PFSK-1 (cell line): Measurements from ENCODE around the gene CKAP2L.

Source experiments
- FOXP2 ChIP-seq: optimal IDR thresholded peaks from 2 replicates; pipeline ENCODE3; 2011; ENCODE audit warnings: borderline replicate concordance, control low read depth, inconsistent platforms; ENCODE audit not compliant: insufficient read depth; ENCODE audit errors: extremely low read length, extremely low read depth
- POLR2AphosphoS5 ChIP-seq: IDR thresholded peaks from 2 replicates; pipeline ENCODE4 v1.6.1; 2012; ENCODE audit warnings: low read depth, mild to moderate bottlenecking, control low read depth, low read length, moderate library complexity
- REST ChIP-seq, 2 experiments: IDR thresholded peaks; 2 replicates each; pipeline versions ENCODE4 v1.6.1 to v1.8.0; 2011 to 2012; ENCODE audit warnings: low read depth in 2 of 2, low read length in 2 of 2, control low read depth in 1 of 2, inconsistent platforms in 1 of 2, mild to moderate bottlenecking in 1 of 2, moderate library complexity in 1 of 2; ENCODE audit not compliant: insufficient read depth in 1 of 2
- SIN3A ChIP-seq: IDR thresholded peaks from 2 replicates; pipeline ENCODE4 v1.6.1; 2012; ENCODE audit warnings: mild to moderate bottlenecking, low read length, moderate library complexity, borderline replicate concordance; ENCODE audit not compliant: insufficient read depth
- TAF1 ChIP-seq: IDR thresholded peaks from 2 replicates; pipeline ENCODE4 v1.6.1; 2012; ENCODE audit warnings: low read length, control low read depth, borderline replicate concordance; ENCODE audit not compliant: insufficient read depth

The CKAP2L gene

GRCh38 chr2:112731479-112731878, 32.9 kb downstream of the CKAP2L start:
- TF ChIP-seq FOXP2 (no peak), SIN3A (no peak), POLR2AphosphoS5 (no peak), REST (IDR thresholded peaks at IDR 0.05; ENCODE audit: insufficient read depth in 1 of 2, low read depth in 2 of 2, low read length in 2 of 2) (no peak), TAF1 (no peak)

GRCh38 chr2:112730791-112731190, 33.6 kb downstream of the CKAP2L start:
- no peak for TF ChIP-seq FOXP2
- TF ChIP-seq SIN3A, result no peak
- no peak for TF ChIP-seq TAF1
- no peak for TF ChIP-seq POLR2AphosphoS5
- TF ChIP-seq REST (IDR thresholded peaks at IDR 0.05; ENCODE audit: insufficient read depth in 1 of 2, low read depth in 2 of 2, low read length in 2 of 2), result no peak

- TF ChIP-seq POLR2AphosphoS5 (no peak), REST (IDR thresholded peaks at IDR 0.05; ENCODE audit: insufficient read depth in 1 of 2, low read depth in 2 of 2, low read length in 2 of 2) (no peak), SIN3A (no peak), TAF1 (no peak), FOXP2 (no peak)
Measured at GRCh38 chr2:112730216-112730615, 34.2 kb downstream of the CKAP2L start.

- TF ChIP-seq POLR2AphosphoS5 (no peak), FOXP2 (no peak), REST (IDR thresholded peaks at IDR 0.05; ENCODE audit: insufficient read depth in 1 of 2, low read depth in 2 of 2, low read length in 2 of 2) (no peak), TAF1 (no peak), SIN3A (no peak)
Measured at GRCh38 chr2:112728378-112729175, 35.8 kb downstream of the CKAP2L start.
